ENCODE measurements around the gene CYP11A1. TPM values are rescaled to one million over a fixed set of nuclear protein-coding genes. Genes with fewer than 3 reads are reported as not detected.

The CYP11A1 gene
- total RNA-seq, 1 donor from 2014 or later: not detected

DNA sequence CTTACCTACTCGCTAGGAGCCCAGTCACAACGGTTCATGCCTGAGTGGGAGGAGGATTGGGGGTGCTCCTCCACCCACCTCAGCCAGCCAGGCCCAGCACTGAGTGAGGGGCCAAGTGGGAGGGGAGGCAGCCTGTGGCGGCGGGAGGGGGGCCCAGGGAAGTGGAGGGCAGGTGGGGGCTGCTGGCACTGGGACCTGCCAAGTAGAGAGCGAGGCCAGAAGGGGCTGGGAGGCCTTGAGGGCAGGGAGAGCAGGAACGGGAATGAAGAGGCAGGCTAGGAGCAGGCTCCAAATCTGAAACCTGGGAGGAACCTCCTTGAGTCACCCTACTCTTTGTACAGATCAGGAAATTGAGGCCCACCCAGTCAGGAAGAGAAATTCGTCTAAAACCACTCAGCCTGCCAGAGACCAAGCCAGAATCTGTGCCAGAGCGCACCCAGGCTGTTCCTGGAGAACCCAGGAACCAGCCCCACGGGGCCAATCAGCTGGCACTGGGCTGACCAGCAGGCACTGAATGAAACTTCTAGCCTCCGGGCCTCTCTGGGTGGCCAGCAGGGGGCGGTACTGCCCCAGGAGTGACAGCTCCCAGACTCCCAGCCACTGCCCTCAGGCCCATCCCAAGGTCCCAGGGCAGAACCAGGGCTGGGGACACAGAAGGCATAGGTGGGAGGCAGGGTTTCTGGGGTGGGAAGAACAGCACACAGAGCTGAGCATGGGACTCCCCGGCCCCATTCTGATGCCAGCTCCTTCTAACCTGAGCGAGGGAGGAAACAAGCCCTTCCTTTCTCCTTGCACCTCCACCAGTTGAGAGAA, 14.8 kb upstream of the CYP11A1 start:
- H3K36me3 Mint-ChIP-seq (ENCODE audit: unreplicated experiment): no peaks in the 10 kb centered on the region
- H3K9me3 Mint-ChIP-seq (ENCODE audit: unreplicated experiment): no peaks in the 10 kb centered on the region
- peaks cover 5% of the 10 kb centered on the region for H3K27me3 Mint-ChIP-seq (ENCODE audit: unreplicated experiment)
- peaks cover 4% of the 10 kb centered on the region for H3K4me1 Mint-ChIP-seq (ENCODE audit: low read depth, unreplicated experiment)
- H3K27ac Mint-ChIP-seq (ENCODE audit: unreplicated experiment): no peak overlapping the region
- TF ChIP-seq, protein P1, sequence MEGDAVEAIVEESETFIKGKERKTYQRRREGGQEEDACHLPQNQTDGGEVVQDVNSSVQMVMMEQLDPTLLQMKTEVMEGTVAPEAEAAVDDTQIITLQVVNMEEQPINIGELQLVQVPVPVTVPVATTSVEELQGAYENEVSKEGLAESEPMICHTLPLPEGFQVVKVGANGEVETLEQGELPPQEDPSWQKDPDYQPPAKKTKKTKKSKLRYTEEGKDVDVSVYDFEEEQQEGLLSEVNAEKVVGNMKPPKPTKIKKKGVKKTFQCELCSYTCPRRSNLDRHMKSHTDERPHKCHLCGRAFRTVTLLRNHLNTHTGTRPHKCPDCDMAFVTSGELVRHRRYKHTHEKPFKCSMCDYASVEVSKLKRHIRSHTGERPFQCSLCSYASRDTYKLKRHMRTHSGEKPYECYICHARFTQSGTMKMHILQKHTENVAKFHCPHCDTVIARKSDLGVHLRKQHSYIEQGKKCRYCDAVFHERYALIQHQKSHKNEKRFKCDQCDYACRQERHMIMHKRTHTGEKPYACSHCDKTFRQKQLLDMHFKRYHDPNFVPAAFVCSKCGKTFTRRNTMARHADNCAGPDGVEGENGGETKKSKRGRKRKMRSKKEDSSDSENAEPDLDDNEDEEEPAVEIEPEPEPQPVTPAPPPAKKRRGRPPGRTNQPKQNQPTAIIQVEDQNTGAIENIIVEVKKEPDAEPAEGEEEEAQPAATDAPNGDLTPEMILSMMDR (IDR thresholded peaks at IDR 0.05; ENCODE audit: partially characterized antibody, unreplicated experiment): peak; percentile 99
- peak; percentile 92 for DNase-seq
- no peak overlapping the region for H3K4me3 Mint-ChIP-seq (ENCODE audit: unreplicated experiment)

DNA sequence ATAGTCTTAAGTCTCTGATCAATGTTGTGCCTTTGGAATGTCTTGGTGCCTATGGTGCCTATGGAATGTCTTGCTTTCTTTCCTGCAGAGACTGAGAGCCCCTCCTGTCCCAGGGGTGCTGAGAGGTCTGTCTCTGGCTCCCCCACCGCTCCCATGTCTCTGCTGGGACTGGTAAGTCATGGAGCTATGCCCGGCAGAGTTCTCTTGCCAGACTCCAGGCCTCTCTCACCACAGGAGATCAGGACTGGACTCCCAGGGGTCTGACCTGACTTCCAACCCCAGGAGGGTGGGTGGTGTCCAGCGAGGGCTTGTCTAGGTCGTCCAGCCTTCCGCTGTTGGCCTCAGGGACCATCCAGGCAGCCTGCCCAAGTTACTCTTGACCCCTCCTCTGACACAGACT, 14.0 kb upstream of the CYP11A1 start:
- TF ChIP-seq, protein P1 (IDR thresholded peaks at IDR 0.05; ENCODE audit: partially characterized antibody, unreplicated experiment): no peak
- peaks cover 4% of the 10 kb centered on the region for H3K4me1 Mint-ChIP-seq (ENCODE audit: low read depth, unreplicated experiment)
- H3K27ac Mint-ChIP-seq (ENCODE audit: unreplicated experiment): no peak overlapping the region
- no peak for DNase-seq
- peaks cover 5% of the 10 kb centered on the region for H3K27me3 Mint-ChIP-seq (ENCODE audit: unreplicated experiment)
- no peak overlapping the region for H3K4me3 Mint-ChIP-seq (ENCODE audit: unreplicated experiment)
- H3K36me3 Mint-ChIP-seq (ENCODE audit: unreplicated experiment): no peaks in the 10 kb centered on the region
- no peaks in the 10 kb centered on the region for H3K9me3 Mint-ChIP-seq (ENCODE audit: unreplicated experiment)

DNA sequence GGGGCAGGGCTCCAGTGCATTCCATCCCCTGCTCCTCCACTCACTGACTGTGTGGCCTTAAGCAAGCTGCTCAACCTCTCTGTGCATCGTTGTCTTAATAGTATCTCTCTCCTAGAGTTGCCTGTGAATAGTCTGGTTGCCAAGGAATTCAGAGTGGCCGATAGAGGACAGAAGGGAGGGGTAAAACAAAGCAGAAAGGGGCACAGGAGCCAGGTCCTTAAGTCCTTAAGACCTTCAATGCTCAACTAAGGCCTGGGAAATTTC, 13.7 kb upstream of the CYP11A1 start:
- no peak for DNase-seq
- H3K4me1 Mint-ChIP-seq (ENCODE audit: low read depth, unreplicated experiment): peaks cover 4% of the 10 kb centered on the region
- no peak overlapping the region for H3K27ac Mint-ChIP-seq (ENCODE audit: unreplicated experiment)
- TF ChIP-seq, protein P1 (IDR thresholded peaks at IDR 0.05; ENCODE audit: partially characterized antibody, unreplicated experiment): no peak
- H3K36me3 Mint-ChIP-seq (ENCODE audit: unreplicated experiment): no peaks in the 10 kb centered on the region
- no peaks in the 10 kb centered on the region for H3K9me3 Mint-ChIP-seq (ENCODE audit: unreplicated experiment)
- H3K4me3 Mint-ChIP-seq (ENCODE audit: unreplicated experiment): no peak overlapping the region
- peaks cover 3% of the 10 kb centered on the region for H3K27me3 Mint-ChIP-seq (ENCODE audit: unreplicated experiment)

DNA sequence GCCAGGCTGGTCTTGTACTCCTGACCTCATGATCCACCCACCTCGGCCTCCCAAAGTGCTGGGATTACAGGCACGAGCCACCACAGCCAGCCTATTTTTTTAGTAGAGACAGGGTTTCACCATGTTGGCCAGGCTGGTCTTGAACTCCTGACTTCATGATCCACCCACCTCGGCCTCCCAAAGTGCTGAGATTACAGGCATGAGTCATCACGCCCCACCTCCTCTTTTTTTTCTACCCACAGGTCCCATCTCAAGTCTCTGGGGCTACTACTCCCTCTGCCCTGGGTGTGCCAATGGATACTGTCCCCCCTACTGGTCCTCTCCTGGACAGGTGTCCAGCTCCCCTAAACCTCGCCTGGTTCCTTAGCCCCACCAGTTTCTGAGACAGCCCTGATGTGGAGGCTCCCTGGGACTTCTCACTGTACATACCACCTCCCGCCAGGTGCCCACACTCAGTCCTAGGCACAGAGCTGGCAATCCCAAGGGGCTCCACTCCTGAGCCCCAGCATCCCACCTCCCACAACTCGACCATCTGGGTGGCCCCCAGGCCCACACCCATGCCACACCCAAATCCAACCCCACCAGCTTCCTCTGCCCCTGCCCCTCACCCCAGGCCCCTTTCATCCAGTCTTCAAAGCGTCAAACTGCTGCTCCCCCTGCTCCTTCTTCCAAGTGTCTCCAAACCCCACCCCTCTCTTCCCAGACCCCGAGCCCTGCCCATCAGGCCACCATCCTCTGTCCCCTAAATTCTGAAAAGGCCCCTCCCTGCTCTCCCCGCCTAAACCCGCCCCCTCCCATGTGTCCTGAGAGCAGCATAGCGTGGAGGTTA, 13.1 kb upstream of the CYP11A1 start:
- Mint-ChIP-seq H3K9me3 (ENCODE audit: unreplicated experiment) (no peaks in the 10 kb centered on the region), H3K27me3 (ENCODE audit: unreplicated experiment) (peaks cover 3% of the 10 kb centered on the region), H3K36me3 (ENCODE audit: unreplicated experiment) (no peaks in the 10 kb centered on the region), H3K4me3 (ENCODE audit: unreplicated experiment) (no peak overlapping the region), H3K4me1 (ENCODE audit: low read depth, unreplicated experiment) (peaks cover 2% of the 10 kb centered on the region), H3K27ac (ENCODE audit: unreplicated experiment) (no peak overlapping the region)
- TF ChIP-seq, protein P1 (IDR thresholded peaks at IDR 0.05; ENCODE audit: partially characterized antibody, unreplicated experiment): no peak
- no peak for DNase-seq

DNA sequence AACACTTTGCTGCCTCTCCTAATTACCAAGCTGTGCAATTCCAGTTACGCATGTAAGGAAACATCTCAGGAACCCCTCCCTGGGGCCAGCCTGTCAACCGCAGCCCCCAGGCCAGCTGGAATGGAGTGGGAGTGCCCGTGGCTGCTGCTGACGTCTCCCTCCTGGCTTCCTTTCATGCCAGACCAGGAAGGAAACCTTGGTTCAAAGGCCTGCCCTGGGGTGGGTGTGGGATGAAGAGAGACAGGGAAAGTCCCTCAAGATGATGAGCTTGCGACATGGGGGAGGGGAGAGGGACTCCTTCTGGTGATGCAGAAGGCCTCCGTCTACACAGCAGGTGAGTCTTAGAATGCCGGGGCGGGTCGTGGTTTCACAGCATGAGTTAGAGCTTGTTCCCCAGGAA, 11.4 kb upstream of the CYP11A1 start:
- no peak overlapping the region for H3K27ac Mint-ChIP-seq (ENCODE audit: unreplicated experiment)
- peaks cover 6% of the 10 kb centered on the region for H3K4me1 Mint-ChIP-seq (ENCODE audit: low read depth, unreplicated experiment)
- H3K36me3 Mint-ChIP-seq (ENCODE audit: unreplicated experiment): no peaks in the 10 kb centered on the region
- no peaks in the 10 kb centered on the region for H3K9me3 Mint-ChIP-seq (ENCODE audit: unreplicated experiment)
- no peak overlapping the region for H3K4me3 Mint-ChIP-seq (ENCODE audit: unreplicated experiment)
- TF ChIP-seq, protein P1 (IDR thresholded peaks at IDR 0.05; ENCODE audit: partially characterized antibody, unreplicated experiment): no peak
- peaks cover 2% of the 10 kb centered on the region for H3K27me3 Mint-ChIP-seq (ENCODE audit: unreplicated experiment)
- DNase-seq: no peak
